Endodermal cell (in vitro differentiated cells): Measurements from ENCODE around the gene NR6A1. TPM values are rescaled to one million over a fixed set of nuclear protein-coding genes. Genes with fewer than 3 reads are reported as not detected.
A peak's percentile ranks its signal among the peaks of the same experiment; 100 is the strongest.

Experiments used
- DNase-seq: peaks from one replicate; pipeline ENCODE4 v3.0.0-alpha.2; 2017
- H3K27ac ChIP-seq: 2 replicates; pipeline ENCODE4 v1.5.1; 2013; ENCODE audit warnings: mild to moderate bottlenecking, low read depth, low read length, moderate library complexity
- H3K27me3 ChIP-seq: 2 replicates; pipeline ENCODE4 v1.6.1; 2013; ENCODE audit warnings: mild to moderate bottlenecking, low read length, moderate library complexity; ENCODE audit not compliant: insufficient read depth, control insufficient read depth, poor library complexity, severe bottlenecking
- H3K36me3 ChIP-seq: 2 replicates; pipeline ENCODE4 v1.7.0; 2013; ENCODE audit warnings: mild to moderate bottlenecking, low read length, moderate library complexity; ENCODE audit not compliant: control insufficient read depth, insufficient read depth
- H3K4me1 ChIP-seq: one replicate; pipeline ENCODE4 v1.7.0; 2013; ENCODE audit warnings: low read length; ENCODE audit not compliant: control insufficient read depth, insufficient read depth
- H3K4me3 ChIP-seq: 2 replicates; pipeline ENCODE4 v1.5.1; 2013; ENCODE audit warnings: mild to moderate bottlenecking, low read length, moderate library complexity
- H3K9ac ChIP-seq: 2 replicates; pipeline ENCODE4 v1.6.1; 2013; ENCODE audit warnings: mild to moderate bottlenecking, low read length, moderate library complexity; ENCODE audit not compliant: poor library complexity, severe bottlenecking; ENCODE audit errors: extremely low read depth
- H3K9me3 ChIP-seq: 2 replicates; pipeline ENCODE4 v1.6.1; 2013; ENCODE audit warnings: mild to moderate bottlenecking, low read length, moderate library complexity; ENCODE audit not compliant: control insufficient read depth
- H3K27ac Mint-ChIP-seq: 2 replicates; pipeline ENCODE4 v1.8.0; 2020; ENCODE audit warnings: mixed read lengths
- H3K27me3 Mint-ChIP-seq: 2 replicates; pipeline ENCODE4 v1.8.0; 2021; ENCODE audit warnings: mild to moderate bottlenecking, mixed read lengths; ENCODE audit not compliant: insufficient read depth
- H3K36me3 Mint-ChIP-seq: 2 replicates; pipeline ENCODE4 v1.8.0; 2020; ENCODE audit warnings: low read depth, mixed read lengths
- H3K4me1 Mint-ChIP-seq: 2 replicates; pipeline ENCODE4 v1.8.0; 2020; ENCODE audit warnings: mixed read lengths
- H3K4me3 Mint-ChIP-seq: 2 replicates; pipeline ENCODE4 v1.8.0; 2020; ENCODE audit warnings: mild to moderate bottlenecking, moderate library complexity, mixed read lengths
- H3K9me3 Mint-ChIP-seq: 2 replicates; pipeline ENCODE4 v1.8.0; 2020; ENCODE audit warnings: mild to moderate bottlenecking, mixed read lengths
- CTCF ChIP-seq: fragments of 200-600 bp; sonication (generic); conservative IDR thresholded peaks from 2 replicates; pipeline ENCODE4 v1.5.0; 2021; ENCODE audit warnings: antibody characterized with exemption, mild to moderate bottlenecking
- WGBS, 2 experiments: methylation state at CpG; one replicate each; pipeline versions ENCODE4 v1.1.5 to v1.1.7; 2013; ENCODE audit warnings: missing lambda C conversion rate in 2 of 2, mixed read lengths in 1 of 2; ENCODE audit not compliant: insufficient coverage in 1 of 2, insufficient read length in 1 of 2; 5-methylcytosine and 5-hydroxymethylcytosine counted together
- total RNA-seq, 2 donors: library from RNA; stranded (reverse); fragmentation: NEBNext Ultra II Directional in 1 of 2; extraction: Animal tissue kit (Norgen Biotek cat#: 25700) in 1 of 2; gene quantifications; 2 replicates in 1 of 2; 3 replicates in 1 of 2; pipeline ENCODE4 v1.2.1, GENCODE V29; 2021

NR6A1 gene
- total RNA-seq, 2 donors from 2014 or later = 168 to 206 TPM

- Mint-ChIP-seq H3K9me3 (peaks cover 12% of the 10 kb centered on the region), H3K27ac (no peak overlapping the region)
These were observed 71.5 kb downstream of the NR6A1 start for GRCh38 chr9:124699575-124699974.

GRCh38 chr9:124698265-124698664 is 72.8 kb downstream of the NR6A1 start:
- Mint-ChIP-seq H3K4me3 (no peak overlapping the region), H3K27me3 (no peaks in the 10 kb centered on the region), H3K27ac (no peak overlapping the region), H3K4me1 (peaks cover 24% of the 10 kb centered on the region), H3K9me3 (peaks cover 4% of the 10 kb centered on the region), H3K36me3 (peaks cover 9% of the 10 kb centered on the region)
- peaks cover 8% of the 10 kb centered on the region for H3K36me3 ChIP-seq
- 61 to 63% methylated on average over 4 to 6 of the region's 6 CpGs for WGBS, 2 experiments
- DNase-seq = no peak
- H3K4me3 ChIP-seq = no peak overlapping the region
- peaks cover 2% of the 10 kb centered on the region for H3K4me1 ChIP-seq
- peaks cover 4% of the 10 kb centered on the region for H3K9me3 ChIP-seq
- no peak overlapping the region for H3K9ac ChIP-seq
- H3K27ac ChIP-seq = peak overlapping the region; percentile 21
- no peak for TF ChIP-seq CTCF
- no peaks in the 10 kb centered on the region for H3K27me3 ChIP-seq

More at GRCh38 chr9:124699575-124699974, 71.5 kb downstream of the NR6A1 start:
- H3K4me3 Mint-ChIP-seq = no peak overlapping the region
- peaks cover 2% of the 10 kb centered on the region for H3K4me1 ChIP-seq
- peaks cover 22% of the 10 kb centered on the region for H3K4me1 Mint-ChIP-seq
- H3K9me3 ChIP-seq = peaks cover 17% of the 10 kb centered on the region
- H3K36me3 Mint-ChIP-seq = peaks cover 20% of the 10 kb centered on the region
- no peak overlapping the region for H3K4me3 ChIP-seq
- no peak for TF ChIP-seq CTCF
- no peaks in the 10 kb centered on the region for H3K27me3 Mint-ChIP-seq
- H3K27me3 ChIP-seq = no peaks in the 10 kb centered on the region
- H3K27ac ChIP-seq = no peak overlapping the region
- 90 to 95% methylated on average over 3 to 5 of the region's 5 CpGs for WGBS, 2 experiments
- no peak overlapping the region for H3K9ac ChIP-seq
- peaks cover 16% of the 10 kb centered on the region for H3K36me3 ChIP-seq
- DNase-seq = no peak

- TF ChIP-seq CTCF = no peak
- no peaks in the 10 kb centered on the region for H3K9me3 ChIP-seq
- H3K27ac ChIP-seq = no peak overlapping the region
- H3K27me3 ChIP-seq = no peaks in the 10 kb centered on the region
- Mint-ChIP-seq H3K27ac (no peak overlapping the region), H3K4me1 (peaks cover 24% of the 10 kb centered on the region), H3K36me3 (peaks cover 7% of the 10 kb centered on the region), H3K27me3 (no peaks in the 10 kb centered on the region), H3K9me3 (peaks cover 3% of the 10 kb centered on the region), H3K4me3 (no peak overlapping the region)
- 97% methylated on average over 3 to 4 of the region's 5 CpGs for WGBS, 2 experiments
- H3K36me3 ChIP-seq = peaks cover 4% of the 10 kb centered on the region
- peaks cover 2% of the 10 kb centered on the region for H3K4me1 ChIP-seq
- DNase-seq = no peak
- H3K9ac ChIP-seq = no peak overlapping the region
- no peak overlapping the region for H3K4me3 ChIP-seq
These were observed 73.5 kb downstream of the NR6A1 start for GRCh38 chr9:124697326-124698200.
